Spleen (tissue), 11 donors: ENCODE measurements around the gene NRCAM. TPM values are rescaled to one million over a fixed set of nuclear protein-coding genes. Genes with fewer than 3 reads are reported as not detected.
A peak's percentile ranks its signal among the peaks of the same experiment; 100 is the strongest.

Experiments used
- DNase-seq: peaks from one replicate; pipeline ENCODE4 v3.0.0-alpha.2; 2020
- H3K27ac ChIP-seq, 8 donors: fragments of 200-600 bp; sonication (generic) in 7 of 8; 1 replicate in 4 of 8; 2 replicates in 4 of 8; pipeline versions ENCODE4 v1.5.0 to v1.8.0; 2016 to 2021; ENCODE audit warnings: inconsistent platforms in 4 of 8, mild to moderate bottlenecking in 4 of 8, moderate library complexity in 1 of 8
- H3K27me3 ChIP-seq, 7 donors: fragments of 200-600 bp; sonication (generic) in 6 of 7; replicated peaks in 1 of 7; 1 replicate in 4 of 7; 2 replicates in 3 of 7; pipeline versions ENCODE4 v1.5.0 to v1.8.0; 2016 to 2021; ENCODE audit warnings: inconsistent platforms in 3 of 7, mild to moderate bottlenecking in 1 of 7
- H3K36me3 ChIP-seq, 6 donors: fragments of 200-600 bp; sonication (generic) in 5 of 6; 1 replicate in 4 of 6; 2 replicates in 2 of 6; pipeline versions ENCODE4 v1.5.0 to v1.8.0; 2016 to 2021; ENCODE audit warnings: inconsistent platforms in 2 of 6
- H3K4me1 ChIP-seq, 6 donors: fragments of 200-600 bp; sonication (generic) in 5 of 6; 1 replicate in 3 of 6; 2 replicates in 3 of 6; pipeline versions ENCODE4 v1.5.0 to v1.8.0; 2016 to 2021; ENCODE audit warnings: inconsistent platforms in 3 of 6
- H3K4me3 ChIP-seq, 8 donors: fragments of 200-600 bp; sonication (generic) in 7 of 8; 1 replicate in 4 of 8; 2 replicates in 4 of 8; pipeline versions ENCODE4 v1.5.0 to v1.8.0; 2016 to 2021; ENCODE audit warnings: inconsistent platforms in 4 of 8, mild to moderate bottlenecking in 4 of 8, moderate library complexity in 2 of 8
- H3K9me3 ChIP-seq, 8 donors: fragments of 200-600 bp; sonication (generic) in 7 of 8; 1 replicate in 4 of 8; 2 replicates in 4 of 8; pipeline versions ENCODE4 v1.5.0 to v1.8.0; 2016 to 2021; ENCODE audit warnings: inconsistent platforms in 4 of 8
- CTCF ChIP-seq, 11 experiments: fragments of 200-600 bp in 7 of 11; fragments of 450-650 bp in 4 of 11; sonication (generic) in 4 of 11; IDR thresholded peaks in 8 of 11; conservative IDR thresholded peaks in 3 of 11; 1 replicate in 7 of 11; 2 replicates in 4 of 11; pipeline versions ENCODE4 v1.4.0 to v1.8.0; 2016 to 2021; ENCODE audit warnings: antibody characterized with exemption in 11 of 11, inconsistent platforms in 4 of 11, mild to moderate bottlenecking in 1 of 11
- POLR2A ChIP-seq, 3 donors: fragments of 450-650 bp; IDR thresholded peaks; one replicate each; pipeline ENCODE4 v1.5.1; 2017; ENCODE audit warnings: antibody characterized with exemption in 3 of 3, mild to moderate bottlenecking in 1 of 3
- POLR2AphosphoS5 ChIP-seq, 3 donors: sonication (generic); formaldehyde crosslinking; IDR thresholded peaks; one replicate each; pipeline ENCODE4 v1.5.1; 2017; ENCODE audit warnings: antibody characterized with exemption in 3 of 3
- WGBS, 5 donors: extraction: QIAGEN DNeasy Blood & Tissue Kit in 3 of 5; methylation state at CpG; one replicate each; pipeline versions ENCODE4 v1.1.5 to v1.1.7; 2013 to 2018; 5-methylcytosine and 5-hydroxymethylcytosine counted together
- intact Hi-C: fragments of 100-400 bp; cut with DNase I; formaldehyde crosslinking; loops from one replicate; pipeline ENCODE4 v1.15.0; 2023; ENCODE audit warnings: low total_unique reads
- polyA plus RNA-seq, 3 donors: library from polyadenylated mRNA; stranded (reverse); fragments of 200-250 nt; gene quantifications; one replicate each; pipeline ENCODE4 v1.2.1, GENCODE V29; 2013
- total RNA-seq, 7 donors: library from RNA; depleted of rRNA in 3 of 7; stranded (reverse); fragments of >200 nt in 3 of 7; fragmentation: NEBNext Ultra II Directional in 4 of 7; extraction: Animal tissue kit (Norgen Biotek cat#: 25700) in 4 of 7; gene quantifications; one replicate each; pipeline versions ENCODE4 v1.1.0 to v1.2.1, GENCODE V29; 2016 to 2021
- donor health status: healthy with polysubstance abuse.
- donor health status: DM: no; HTN: no; CAD: no; lungs with moderate emphysema.
- donor health status: DM: no; HTN: no; CAD: no.
- donor health status: Bipolar disorder and iron deficiency.
- donor health status: healthy.
- donor health status: DM: no; HTN: no; CAD: no.
- donor health status: DM: yes; HTN: yes; CAD: no.

The NRCAM gene
- total and polyA plus RNA-seq, 10 donors: 4.1 to 88.5 (median 15.0) TPM

- Histone ChIP-seq H3K27me3 (no peaks in the 10 kb centered on the region), H3K27ac (no peak overlapping the region), H3K9me3 (peaks cover 0 to 7% (median 0%) of the 10 kb centered on the region in 8 donors), H3K4me1 (peaks cover 0 to 12% (median 3%) of the 10 kb centered on the region in 6 donors), H3K4me3 (no peak overlapping the region), H3K36me3 (no peaks in the 10 kb centered on the region)
- WGBS, 5 donors: 84 to 93% (median 87%) methylated on average over 6 of the region's 6 CpGs
- no peak for TF ChIP-seq POLR2A (IDR thresholded peaks at IDR 0.05)
- no peak for TF ChIP-seq CTCF (IDR thresholded peaks at IDR 0.05 in 8 of 11, conservative IDR thresholded peaks at IDR 0.05 in 3 of 11)
- no peak for TF ChIP-seq POLR2AphosphoS5 (IDR thresholded peaks at IDR 0.05)
- DNase-seq: no peak
- intact Hi-C loops: no loop called here
These were observed 47.1 kb downstream of the NRCAM start for GRCh38 chr7:108409146-108409545.

- no peak overlapping the region for H3K4me3 ChIP-seq
- no peak overlapping the region for H3K27ac ChIP-seq
- H3K9me3 ChIP-seq: peaks cover 0 to 7% (median 0%) of the 10 kb centered on the region in 8 donors
- intact Hi-C loops: no loop called here
- no peak for DNase-seq
- no peaks in the 10 kb centered on the region for H3K27me3 ChIP-seq
- no peaks in the 10 kb centered on the region for H3K36me3 ChIP-seq
- 70 to 84% (median 72%) methylated on average over 7 of the region's 7 CpGs for WGBS, 5 donors
- TF ChIP-seq POLR2A (IDR thresholded peaks at IDR 0.05) (no peak), CTCF (IDR thresholded peaks at IDR 0.05 in 8 of 11, conservative IDR thresholded peaks at IDR 0.05 in 3 of 11) (no peak), POLR2AphosphoS5 (IDR thresholded peaks at IDR 0.05) (no peak)
- peaks cover 0 to 8% (median 0%) of the 10 kb centered on the region in 6 donors for H3K4me1 ChIP-seq
These were observed 47.8 kb downstream of the NRCAM start for GRCh38 chr7:108408296-108408991.

- Histone ChIP-seq H3K4me1 (peaks cover 0 to 8% (median 0%) of the 10 kb centered on the region in 6 donors), H3K36me3 (no peaks in the 10 kb centered on the region), H3K9me3 (peaks cover 0 to 2% (median 0%) of the 10 kb centered on the region in 8 donors), H3K27ac (no peak overlapping the region), H3K27me3 (no peaks in the 10 kb centered on the region), H3K4me3 (no peak overlapping the region)
- intact Hi-C loops: no loop called here
- DNase-seq: no peak
- TF ChIP-seq CTCF (IDR thresholded peaks at IDR 0.05 in 8 of 11, conservative IDR thresholded peaks at IDR 0.05 in 3 of 11) (no peak), POLR2AphosphoS5 (IDR thresholded peaks at IDR 0.05) (no peak), POLR2A (IDR thresholded peaks at IDR 0.05) (no peak)
- WGBS, 5 donors: 79 to 92% (median 91%) methylated on average over 2 of the region's 2 CpGs
These were observed 48.6 kb downstream of the NRCAM start for GRCh38 chr7:108407676-108408075.

- TF ChIP-seq CTCF (IDR thresholded peaks at IDR 0.05 in 8 of 11, conservative IDR thresholded peaks at IDR 0.05 in 3 of 11) (no peak), POLR2AphosphoS5 (IDR thresholded peaks at IDR 0.05) (no peak), POLR2A (IDR thresholded peaks at IDR 0.05) (no peak)
- H3K9me3 ChIP-seq: no peaks in the 10 kb centered on the region
- no peak for DNase-seq
- H3K4me1 ChIP-seq: peaks cover 0 to 8% (median 0%) of the 10 kb centered on the region in 6 donors
- intact Hi-C loops: no loop called here
- WGBS, 5 donors: 79 to 96% (median 90%) methylated on average over 1 of the region's 1 CpG
- no peaks in the 10 kb centered on the region for H3K36me3 ChIP-seq
- H3K27me3 ChIP-seq: no peaks in the 10 kb centered on the region
- peak overlapping the region in 2 of 8 donors; percentile 34 to 44 for H3K27ac ChIP-seq
- no peak overlapping the region for H3K4me3 ChIP-seq
These were observed 49.9 kb downstream of the NRCAM start for GRCh38 chr7:108406222-108406890.
